ENCODE measurements around the gene KIF6. TPM values are rescaled to one million over a fixed set of nuclear protein-coding genes. Genes with fewer than 3 reads are reported as not detected.
"Not testable (repeated sequence)": the region's sequence is repeated elsewhere in the genome, so short reads cannot be mapped to it uniquely, and the experiment has no call there.

KIF6 gene
- total RNA-seq, 5 donors from 2014 or later (not counting 1 experiment from before 2014, with no cell fraction given): 0.53 TPM; not detected in 4

DNA sequence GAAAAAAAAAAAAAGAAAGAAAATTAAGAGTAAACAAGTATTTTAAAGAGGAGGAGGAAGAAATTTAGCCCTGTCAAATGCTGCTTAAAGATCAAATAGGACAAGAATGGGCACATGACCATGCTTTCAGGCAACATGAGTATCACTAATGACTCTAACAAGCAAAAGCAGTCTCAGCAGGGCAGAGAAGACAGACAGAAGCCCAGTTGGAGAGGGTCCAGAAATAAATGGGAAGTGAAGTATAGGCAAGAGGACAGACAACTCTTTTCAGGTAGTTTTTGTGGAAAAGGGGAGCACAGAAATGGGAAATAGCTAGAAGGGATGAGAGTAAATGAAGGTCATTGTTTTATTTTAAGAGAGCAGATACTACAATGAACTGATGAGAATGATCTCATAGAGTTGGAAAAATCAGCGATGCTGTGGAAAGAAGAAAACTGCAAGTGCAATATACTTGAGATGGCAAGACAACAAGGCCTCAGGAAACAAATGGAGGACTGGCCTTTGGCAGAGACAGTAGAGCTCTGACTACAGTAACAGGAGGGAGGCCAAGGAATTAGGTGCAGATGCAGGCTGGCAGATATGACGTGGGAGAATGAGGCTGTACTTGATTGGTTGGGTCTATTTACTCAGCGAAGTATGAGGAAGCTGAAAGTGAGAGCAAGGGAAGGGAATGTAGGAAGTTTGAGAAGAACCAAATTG lies 40.3 kb downstream of the KIF6 start:
- Mint-ChIP-seq H3K27me3 (peaks cover 14 to 35% of the 10 kb centered on the region in 2 donors), H3K36me3 (no peaks in the 10 kb centered on the region), H3K4me1 (no peaks in the 10 kb centered on the region), H3K4me3 (no peak overlapping the region), H3K27ac (no peak overlapping the region), H3K9me3 (no peaks in the 10 kb centered on the region)
- POLR2A ChIA-PET: no interaction called here
- whole genome bisulfite sequencing (ENCODE audit: insufficient coverage): 68% methylated on average over 3 of the region's 3 CpGs
- DNase-seq (no peak), ATAC-seq (replicated peaks in 1 of 4) (no peak)
- Histone ChIP-seq H3K27ac (ENCODE audit: low read length) (no peak overlapping the region), H3K36me3 (ENCODE audit: control insufficient read depth in 2 of 2, extremely low read depth in 1 of 2, insufficient read depth in 1 of 2, low read length in 1 of 2) (no peaks in the 10 kb centered on the region), H3K9me3 (no peaks in the 10 kb centered on the region), H3K27me3 (replicated peaks in 1 of 2; ENCODE audit: control insufficient read depth in 2 of 2, extremely low read depth in 1 of 2, insufficient read depth in 2 of 2, low read length in 1 of 2) (peaks cover 0 to 6% of the 10 kb centered on the region in 2 experiments), H3K4me3 (ENCODE audit: control insufficient read depth in 1 of 2, extremely low read depth in 1 of 2, low read length in 1 of 2) (no peak overlapping the region), H3K4me1 (ENCODE audit: control insufficient read depth in 1 of 2, extremely low read depth in 1 of 2, insufficient read depth in 2 of 2, low read length in 2 of 2) (no peaks in the 10 kb centered on the region)
- CTCF ChIA-PET: no interaction called here

- H3K4me1 ChIP-seq (ENCODE audit: control insufficient read depth in 1 of 2, extremely low read depth in 1 of 2, insufficient read depth in 2 of 2, low read length in 2 of 2): no peaks in the 10 kb centered on the region
- Mint-ChIP-seq H3K27ac (no peak overlapping the region), H3K27me3 (peaks cover 8 to 26% of the 10 kb centered on the region in 2 donors), H3K4me1 (no peaks in the 10 kb centered on the region), H3K36me3 (no peaks in the 10 kb centered on the region), H3K4me3 (no peak overlapping the region), H3K9me3 (peaks cover 0 to 2% (median 0%) of the 10 kb centered on the region in 3 donors)
- no peak overlapping the region for H3K4me3 ChIP-seq (ENCODE audit: control insufficient read depth in 1 of 2, extremely low read depth in 1 of 2, low read length in 1 of 2)
- ATAC-seq (replicated peaks in 1 of 4) (no peak), DNase-seq (no peak)
- POLR2A ChIA-PET: no interaction called here
- no CpG with 5 or more reads among the region's 4 CpGs for WGBS (ENCODE audit: insufficient coverage)
- CTCF ChIA-PET: no interaction called here
- H3K27ac ChIP-seq (ENCODE audit: low read length): no peak overlapping the region
- H3K9me3 ChIP-seq: no peaks in the 10 kb centered on the region
- H3K36me3 ChIP-seq (ENCODE audit: control insufficient read depth in 2 of 2, extremely low read depth in 1 of 2, insufficient read depth in 1 of 2, low read length in 1 of 2): no peaks in the 10 kb centered on the region
- no peaks in the 10 kb centered on the region for H3K27me3 ChIP-seq (replicated peaks in 1 of 2; ENCODE audit: control insufficient read depth in 2 of 2, extremely low read depth in 1 of 2, insufficient read depth in 2 of 2, low read length in 1 of 2)
Measured at GRCh38 chr6:39681674-39682121, 43.5 kb downstream of the KIF6 start.

- no peak for DNase-seq
- Mint-ChIP-seq H3K27me3 (peaks cover 8 to 22% of the 10 kb centered on the region in 2 donors), H3K4me3 (no peak overlapping the region), H3K4me1 (no peaks in the 10 kb centered on the region), H3K9me3 (peaks cover 0 to 17% (median 0%) of the 10 kb centered on the region in 3 donors), H3K27ac (no peak overlapping the region), H3K36me3 (no peaks in the 10 kb centered on the region)
- ChIA-PET CTCF (no interaction called here), POLR2A (no interaction called here)
- no peak for ATAC-seq (replicated peaks in 1 of 4)
- H3K27me3 ChIP-seq (replicated peaks in 1 of 2; ENCODE audit: control insufficient read depth in 2 of 2, extremely low read depth in 1 of 2, insufficient read depth in 2 of 2, low read length in 1 of 2): no peaks in the 10 kb centered on the region
- no peaks in the 10 kb centered on the region for H3K36me3 ChIP-seq (ENCODE audit: control insufficient read depth in 2 of 2, extremely low read depth in 1 of 2, insufficient read depth in 1 of 2, low read length in 1 of 2)
- H3K4me3 ChIP-seq (ENCODE audit: control insufficient read depth in 1 of 2, extremely low read depth in 1 of 2, low read length in 1 of 2): no peak overlapping the region
- no peaks in the 10 kb centered on the region for H3K9me3 ChIP-seq
- no peak overlapping the region for H3K27ac ChIP-seq (ENCODE audit: low read length)
- no CpG with 5 or more reads among the region's 2 CpGs for WGBS (ENCODE audit: insufficient coverage)
- no peaks in the 10 kb centered on the region for H3K4me1 ChIP-seq (ENCODE audit: control insufficient read depth in 1 of 2, extremely low read depth in 1 of 2, insufficient read depth in 2 of 2, low read length in 2 of 2)
Measured at GRCh38 chr6:39678914-39679313, 46.3 kb downstream of the KIF6 start.

DNA sequence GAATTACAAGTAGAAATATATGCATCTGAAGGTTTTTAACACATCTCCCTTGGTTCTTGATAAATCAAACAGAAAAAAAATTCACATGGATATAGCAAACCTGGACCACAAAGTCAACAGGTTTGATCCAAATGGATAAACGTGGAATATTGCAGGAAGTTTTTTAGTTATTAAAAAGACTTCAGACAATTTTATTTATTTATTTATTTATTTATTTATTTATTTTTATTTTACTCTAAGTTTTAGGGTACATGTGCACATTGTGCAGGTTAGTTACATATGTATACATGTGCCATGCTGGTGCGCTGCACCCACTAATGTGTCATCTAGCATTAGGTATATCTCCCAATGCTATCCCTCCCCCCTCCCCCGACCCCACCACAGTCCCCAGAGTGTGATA lies 47.9 kb downstream of the KIF6 start:
- ATAC-seq (replicated peaks in 1 of 4); H3K9me3 ChIP-seq; POLR2A ChIA-PET; H3K4me3 Mint-ChIP-seq; CTCF ChIA-PET; H3K27ac Mint-ChIP-seq; DNase-seq; H3K27ac ChIP-seq (ENCODE audit: low read length); H3K4me1 ChIP-seq (ENCODE audit: control insufficient read depth in 1 of 2, extremely low read depth in 1 of 2, insufficient read depth in 2 of 2, low read length in 2 of 2); H3K27me3 ChIP-seq (replicated peaks in 1 of 2; ENCODE audit: control insufficient read depth in 2 of 2, extremely low read depth in 1 of 2, insufficient read depth in 2 of 2, low read length in 1 of 2); H3K36me3 Mint-ChIP-seq; H3K4me1 Mint-ChIP-seq; H3K4me3 ChIP-seq (ENCODE audit: control insufficient read depth in 1 of 2, extremely low read depth in 1 of 2, low read length in 1 of 2); H3K36me3 ChIP-seq (ENCODE audit: control insufficient read depth in 2 of 2, extremely low read depth in 1 of 2, insufficient read depth in 1 of 2, low read length in 1 of 2): not testable (repeated sequence)
- no CpG with 5 or more reads among the region's 3 CpGs for WGBS (ENCODE audit: insufficient coverage)
- peaks cover 9 to 23% of the 10 kb centered on the region in 2 donors for H3K27me3 Mint-ChIP-seq
- peaks cover 0 to 20% (median 8%) of the 10 kb centered on the region in 3 donors for H3K9me3 Mint-ChIP-seq

DNA sequence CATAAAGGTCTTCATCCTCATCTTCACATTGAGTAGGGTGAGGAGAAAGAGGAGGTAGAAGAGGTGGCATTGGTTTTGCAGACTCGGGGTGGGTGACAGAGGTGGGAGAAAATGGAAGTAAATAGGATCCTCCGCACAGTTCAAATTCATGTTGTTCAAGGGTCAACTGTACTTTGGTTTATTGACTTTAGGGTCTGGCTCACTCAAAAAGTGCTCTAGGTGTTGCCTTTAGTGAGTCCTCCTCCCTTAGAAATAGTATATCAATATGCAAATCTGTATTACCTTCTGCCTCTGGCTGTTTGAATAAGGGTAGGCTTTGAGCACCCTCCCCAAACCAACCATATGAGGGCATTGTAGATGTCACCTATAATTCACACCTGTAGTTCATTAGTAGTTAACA lies 54.7 kb downstream of the KIF6 start:
- no CpG with 5 or more reads among the region's 2 CpGs for WGBS (ENCODE audit: insufficient coverage)
- H3K27me3 ChIP-seq (replicated peaks in 1 of 2; ENCODE audit: control insufficient read depth in 2 of 2, extremely low read depth in 1 of 2, insufficient read depth in 2 of 2, low read length in 1 of 2): peaks cover 0 to 5% of the 10 kb centered on the region in 2 experiments
- ChIA-PET POLR2A (no interaction called here), CTCF (no interaction called here)
- no peak overlapping the region for H3K27ac ChIP-seq (ENCODE audit: low read length)
- H3K36me3 Mint-ChIP-seq: no peaks in the 10 kb centered on the region
- no peaks in the 10 kb centered on the region for H3K9me3 ChIP-seq
- peaks cover 10 to 25% of the 10 kb centered on the region in 2 donors for H3K27me3 Mint-ChIP-seq
- H3K4me1 ChIP-seq (ENCODE audit: control insufficient read depth in 1 of 2, extremely low read depth in 1 of 2, insufficient read depth in 2 of 2, low read length in 2 of 2): no peaks in the 10 kb centered on the region
- H3K9me3 Mint-ChIP-seq: peaks cover 0 to 8% (median 7%) of the 10 kb centered on the region in 3 donors
- no peak for ATAC-seq (replicated peaks in 1 of 4)
- H3K4me3 ChIP-seq (ENCODE audit: control insufficient read depth in 1 of 2, extremely low read depth in 1 of 2, low read length in 1 of 2): no peak overlapping the region
- no peaks in the 10 kb centered on the region for H3K4me1 Mint-ChIP-seq
- H3K36me3 ChIP-seq (ENCODE audit: control insufficient read depth in 2 of 2, extremely low read depth in 1 of 2, insufficient read depth in 1 of 2, low read length in 1 of 2): no peaks in the 10 kb centered on the region
- H3K27ac Mint-ChIP-seq: no peak overlapping the region
- H3K4me3 Mint-ChIP-seq: no peak overlapping the region
- no peak for DNase-seq

- Mint-ChIP-seq H3K4me3 (no peak overlapping the region), H3K9me3 (peaks cover 0 to 8% (median 4%) of the 10 kb centered on the region in 3 donors)
Measured at GRCh38 chr6:39669973-39670342, 55.2 kb downstream of the KIF6 start.

More at GRCh38 chr6:39669973-39670342, 55.2 kb downstream of the KIF6 start:
- ATAC-seq (replicated peaks in 1 of 4) (no peak), DNase-seq (no peak)
- 100% methylated on average over 2 of the region's 5 CpGs for WGBS (ENCODE audit: insufficient coverage)
- Histone ChIP-seq H3K27ac (ENCODE audit: low read length) (no peak overlapping the region), H3K4me1 (ENCODE audit: control insufficient read depth in 1 of 2, extremely low read depth in 1 of 2, insufficient read depth in 2 of 2, low read length in 2 of 2) (no peaks in the 10 kb centered on the region), H3K9me3 (no peaks in the 10 kb centered on the region), H3K4me3 (ENCODE audit: control insufficient read depth in 1 of 2, extremely low read depth in 1 of 2, low read length in 1 of 2) (no peak overlapping the region), H3K36me3 (ENCODE audit: control insufficient read depth in 2 of 2, extremely low read depth in 1 of 2, insufficient read depth in 1 of 2, low read length in 1 of 2) (no peaks in the 10 kb centered on the region), H3K27me3 (replicated peaks in 1 of 2; ENCODE audit: control insufficient read depth in 2 of 2, extremely low read depth in 1 of 2, insufficient read depth in 2 of 2, low read length in 1 of 2) (peaks cover 0 to 5% of the 10 kb centered on the region in 2 experiments)
- H3K36me3 Mint-ChIP-seq: no peaks in the 10 kb centered on the region
- no peaks in the 10 kb centered on the region for H3K4me1 Mint-ChIP-seq
- peaks cover 10 to 22% of the 10 kb centered on the region in 2 donors for H3K27me3 Mint-ChIP-seq
- CTCF ChIA-PET: no interaction called here
- POLR2A ChIA-PET: no interaction called here
- no peak overlapping the region for H3K27ac Mint-ChIP-seq

All from T-cell (primary cell).